Measurements from ENCODE around the gene EVA1C. TPM values are rescaled to one million over a fixed set of nuclear protein-coding genes. Genes with fewer than 3 reads are reported as not detected.

EVA1C gene
- total RNA-seq, 4 donors from 2014 or later: 22.4 to 35.1 (median 30.3) TPM

DNA sequence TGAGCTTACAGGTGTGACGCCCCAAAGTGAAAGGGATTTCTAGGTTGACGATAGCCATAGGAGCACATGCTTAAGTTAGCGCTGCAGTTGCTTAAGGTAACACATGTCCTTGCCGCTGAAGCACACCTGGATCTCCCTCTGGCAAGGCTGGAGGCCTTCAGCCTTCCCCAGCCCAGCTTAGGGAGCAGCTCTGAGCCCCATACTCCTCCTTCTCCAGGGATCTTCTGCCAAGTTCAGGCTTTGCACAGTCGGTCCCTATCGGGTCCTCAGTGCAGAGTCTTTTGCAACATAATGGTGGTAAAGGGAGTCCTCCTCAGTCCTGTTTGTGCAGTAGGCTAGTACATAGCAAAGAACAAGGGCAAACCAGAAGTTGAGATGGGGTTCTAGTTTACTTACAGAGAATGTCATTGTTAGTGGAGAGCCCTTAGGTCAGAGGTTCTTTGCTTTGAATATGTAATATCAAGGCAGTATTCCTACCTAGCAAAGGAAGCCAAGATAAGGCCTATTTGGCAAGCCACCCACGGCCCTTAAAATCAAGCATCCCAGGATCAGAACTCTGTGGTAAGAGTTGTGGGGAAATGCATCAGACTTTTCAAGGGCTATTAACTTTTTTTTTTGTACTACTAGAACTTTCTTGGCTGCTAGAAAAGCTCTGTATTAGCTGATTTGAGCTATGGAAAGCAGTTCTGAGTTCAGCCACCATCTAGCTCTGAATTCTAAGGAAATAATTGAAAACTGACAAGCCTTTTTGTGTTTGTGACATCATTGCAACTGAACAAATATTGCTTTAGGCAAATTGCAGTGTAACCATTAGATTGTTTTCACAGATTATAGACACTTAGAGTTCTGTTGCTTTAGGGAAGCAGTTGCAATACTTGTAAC, 1.4 kb downstream of the EVA1C start:
- no peaks in the 10 kb centered on the region for H3K27me3 ChIP-seq
- DNase-seq: no peak
- peak overlapping the region in 3 of 4 donors; percentile 74 to 90 (median 90) for H3K4me3 ChIP-seq
- no peaks in the 10 kb centered on the region for H3K36me3 ChIP-seq
- peaks cover 0 to 11% (median 2%) of the 10 kb centered on the region in 4 donors for H3K4me1 ChIP-seq
- peak overlapping the region; percentile 78 to 97 (median 93) for H3K27ac ChIP-seq
- no peaks in the 10 kb centered on the region for H3K9me3 ChIP-seq
- TF ChIP-seq, protein P1, sequence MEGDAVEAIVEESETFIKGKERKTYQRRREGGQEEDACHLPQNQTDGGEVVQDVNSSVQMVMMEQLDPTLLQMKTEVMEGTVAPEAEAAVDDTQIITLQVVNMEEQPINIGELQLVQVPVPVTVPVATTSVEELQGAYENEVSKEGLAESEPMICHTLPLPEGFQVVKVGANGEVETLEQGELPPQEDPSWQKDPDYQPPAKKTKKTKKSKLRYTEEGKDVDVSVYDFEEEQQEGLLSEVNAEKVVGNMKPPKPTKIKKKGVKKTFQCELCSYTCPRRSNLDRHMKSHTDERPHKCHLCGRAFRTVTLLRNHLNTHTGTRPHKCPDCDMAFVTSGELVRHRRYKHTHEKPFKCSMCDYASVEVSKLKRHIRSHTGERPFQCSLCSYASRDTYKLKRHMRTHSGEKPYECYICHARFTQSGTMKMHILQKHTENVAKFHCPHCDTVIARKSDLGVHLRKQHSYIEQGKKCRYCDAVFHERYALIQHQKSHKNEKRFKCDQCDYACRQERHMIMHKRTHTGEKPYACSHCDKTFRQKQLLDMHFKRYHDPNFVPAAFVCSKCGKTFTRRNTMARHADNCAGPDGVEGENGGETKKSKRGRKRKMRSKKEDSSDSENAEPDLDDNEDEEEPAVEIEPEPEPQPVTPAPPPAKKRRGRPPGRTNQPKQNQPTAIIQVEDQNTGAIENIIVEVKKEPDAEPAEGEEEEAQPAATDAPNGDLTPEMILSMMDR (IDR thresholded peaks at IDR 0.05): no peak
- TF ChIP-seq POLR2A (IDR thresholded peaks at IDR 0.05): no peak

DNA sequence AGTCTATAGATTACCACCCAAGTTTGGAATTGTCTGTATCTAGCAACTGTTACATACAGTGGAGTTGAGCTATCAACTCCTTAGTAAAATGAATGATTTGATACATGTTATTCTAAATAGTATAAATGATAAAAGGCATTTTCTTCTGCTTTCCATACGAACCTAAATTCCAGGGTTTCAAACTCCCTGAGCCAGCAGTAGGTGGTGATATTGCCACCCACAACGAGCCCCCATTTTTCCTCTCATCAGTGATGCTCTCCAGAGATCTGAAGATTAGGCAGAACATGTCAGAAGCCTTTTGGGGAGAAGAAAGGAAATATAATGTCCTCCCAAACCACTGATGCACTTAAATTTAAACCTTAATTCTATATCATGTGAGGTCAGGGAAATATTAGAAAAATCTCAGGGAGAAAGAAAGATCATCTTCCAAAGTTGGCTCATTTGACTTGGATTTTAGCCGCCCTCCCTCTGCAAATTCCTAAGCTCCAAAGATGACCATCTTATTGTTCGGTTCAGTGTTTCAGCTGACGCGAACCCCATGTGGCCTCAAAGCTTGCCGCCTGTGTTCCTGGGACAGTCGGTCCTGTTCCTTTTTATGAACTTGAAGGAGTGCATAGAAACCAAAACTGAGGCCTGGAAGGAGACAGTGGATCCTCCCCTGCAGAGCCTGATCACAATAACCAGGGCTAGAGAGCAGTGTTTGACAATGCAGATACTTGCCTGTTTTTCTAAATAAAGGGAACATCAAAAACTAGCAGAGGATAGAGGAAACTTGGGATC, 2.3 kb downstream of the EVA1C start:
- no peaks in the 10 kb centered on the region for H3K27me3 ChIP-seq
- TF ChIP-seq, protein P1 (IDR thresholded peaks at IDR 0.05): peak in 2 of 6 experiments; percentile 15 to 27
- no peak for TF ChIP-seq POLR2A (IDR thresholded peaks at IDR 0.05)
- no peak overlapping the region for H3K4me3 ChIP-seq
- H3K4me1 ChIP-seq: peaks cover 0 to 11% (median 2%) of the 10 kb centered on the region in 4 donors
- no peaks in the 10 kb centered on the region for H3K9me3 ChIP-seq
- H3K27ac ChIP-seq: peak overlapping the region in 2 of 4 donors; percentile 34 to 97
- no peak for DNase-seq
- H3K36me3 ChIP-seq: no peaks in the 10 kb centered on the region

DNA sequence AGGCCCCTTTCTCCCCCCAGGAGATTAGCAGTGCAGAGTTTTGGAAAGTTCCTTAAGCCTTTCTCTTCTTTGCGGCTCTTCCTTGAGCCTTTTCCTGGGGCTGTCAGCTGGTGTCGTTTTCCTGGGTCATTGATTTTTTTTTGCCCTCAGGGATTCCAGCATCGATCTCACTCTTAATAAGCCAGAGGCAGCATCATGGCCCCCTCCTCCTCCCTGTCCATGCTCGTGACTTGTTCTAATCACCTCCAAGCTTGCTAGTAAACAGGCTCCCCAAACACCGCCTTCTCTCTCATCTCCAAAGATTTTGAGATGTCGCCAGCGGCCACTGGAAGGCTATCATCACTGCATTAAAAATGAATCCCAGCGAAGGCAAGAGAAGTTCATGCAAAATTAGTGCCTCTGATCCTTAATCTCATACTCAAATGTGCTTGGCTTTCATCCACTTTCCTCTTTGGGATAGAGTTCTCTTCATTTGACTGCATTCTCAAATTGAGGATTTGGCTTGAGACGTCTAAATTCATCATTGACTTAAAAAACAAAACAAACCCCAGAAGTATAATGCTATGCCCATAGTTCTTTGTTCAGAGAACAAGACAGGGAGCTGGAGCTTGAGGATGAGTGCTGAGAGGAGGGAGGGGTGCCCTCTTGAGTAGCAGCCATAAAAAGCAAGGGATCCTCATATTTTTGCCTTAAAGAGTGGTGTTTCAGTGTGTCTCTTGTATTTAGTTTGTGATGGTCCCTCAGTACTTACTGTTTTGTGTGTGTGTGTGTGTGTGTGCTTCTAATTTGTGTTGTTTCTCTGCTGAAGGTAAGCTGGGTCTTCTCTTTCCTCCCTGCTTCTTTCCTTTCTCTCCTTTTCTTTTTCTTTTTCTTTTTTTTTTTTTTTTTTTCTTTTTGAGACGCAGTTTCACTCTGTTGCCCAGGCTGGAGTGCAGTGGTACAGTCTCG, 3.2 kb downstream of the EVA1C start:
- Histone ChIP-seq H3K9me3 (no peaks in the 10 kb centered on the region), H3K36me3 (no peaks in the 10 kb centered on the region), H3K4me3 (peak overlapping the region in 1 of 4 donors; percentile 1), H3K4me1 (peaks cover 0 to 10% (median 2%) of the 10 kb centered on the region in 4 donors), H3K27me3 (no peaks in the 10 kb centered on the region), H3K27ac (no peak overlapping the region)
- no peak for DNase-seq
- TF ChIP-seq, protein P1 (IDR thresholded peaks at IDR 0.05): no peak
- no peak for TF ChIP-seq POLR2A (IDR thresholded peaks at IDR 0.05)

DNA sequence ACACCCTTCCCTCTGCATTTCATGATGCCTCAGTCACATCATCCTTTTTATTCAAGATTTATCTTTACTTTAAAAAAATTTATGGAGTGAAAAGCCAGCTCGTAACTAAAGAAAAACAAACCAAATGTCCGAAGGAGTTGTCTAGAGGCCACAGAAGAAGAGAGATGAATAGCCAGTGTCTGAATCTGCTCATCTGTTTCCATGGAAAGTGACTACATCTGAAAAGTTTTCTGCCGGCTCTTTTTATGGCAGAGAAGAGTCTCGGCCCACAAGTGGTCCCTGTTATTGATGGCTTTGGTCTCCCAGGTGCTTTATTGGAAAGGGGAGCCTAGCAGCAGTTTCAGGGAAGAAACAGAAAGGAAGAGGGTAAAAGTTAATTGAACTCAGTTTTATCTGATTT, 5.6 kb downstream of the EVA1C start:
- no peak overlapping the region for H3K4me3 ChIP-seq
- no peaks in the 10 kb centered on the region for H3K27me3 ChIP-seq
- H3K9me3 ChIP-seq: no peaks in the 10 kb centered on the region
- no peaks in the 10 kb centered on the region for H3K36me3 ChIP-seq
- H3K4me1 ChIP-seq: peaks cover 0 to 6% (median 0%) of the 10 kb centered on the region in 4 donors
- TF ChIP-seq, protein P1 (IDR thresholded peaks at IDR 0.05): no peak
- no peak for TF ChIP-seq POLR2A (IDR thresholded peaks at IDR 0.05)
- no peak for DNase-seq
- H3K27ac ChIP-seq: no peak overlapping the region

DNA sequence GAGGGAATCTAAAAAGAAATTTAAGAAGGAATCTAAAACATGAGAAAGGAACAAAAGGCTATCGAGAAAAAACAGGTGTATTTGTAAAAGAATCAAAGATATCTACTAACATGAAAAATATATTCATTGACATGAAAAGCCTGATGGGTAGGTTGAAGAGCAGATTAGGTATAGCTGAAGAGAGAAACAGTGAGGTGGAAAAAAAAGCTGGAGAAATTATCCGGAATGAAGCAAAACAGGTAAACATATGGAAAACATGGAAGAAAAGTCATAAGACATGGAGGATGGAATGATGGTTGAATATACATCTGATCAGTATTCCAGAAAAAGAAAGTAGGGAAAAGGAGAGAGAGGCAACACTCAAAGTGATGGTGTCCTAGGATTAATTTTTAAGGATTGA, 9.6 kb downstream of the EVA1C start:
- Histone ChIP-seq H3K27ac (no peak overlapping the region), H3K36me3 (no peaks in the 10 kb centered on the region), H3K9me3 (no peaks in the 10 kb centered on the region), H3K4me3 (no peak overlapping the region), H3K4me1 (no peaks in the 10 kb centered on the region), H3K27me3 (no peaks in the 10 kb centered on the region)
- no peak for TF ChIP-seq POLR2A (IDR thresholded peaks at IDR 0.05)
- TF ChIP-seq, protein P1 (IDR thresholded peaks at IDR 0.05): no peak
- no peak for DNase-seq
